Tibial nerve (tissue), 3 donors: ENCODE data around the gene PUSL1.

Experiments
- CTCF ChIP-seq, 5 experiments: fragments of 200-600 bp in 3 of 5; fragments of 450-650 bp in 2 of 5; sonication (generic) in 3 of 5; IDR thresholded peaks; one replicate each; pipeline ENCODE4 v1.5.1; 2016 to 2019; ENCODE audit warnings: antibody characterized with exemption in 5 of 5, mild to moderate bottlenecking in 3 of 5, moderate library complexity in 2 of 5
- POLR2A ChIP-seq, 2 donors: fragments of 450-650 bp; IDR thresholded peaks; one replicate each; pipeline ENCODE4 v1.6.1; 2017; ENCODE audit warnings: antibody characterized with exemption in 2 of 2, mild to moderate bottlenecking in 2 of 2, moderate library complexity in 2 of 2

- TF ChIP-seq CTCF (IDR thresholded peaks at IDR 0.05) (peak in 3 of 5 experiments; percentile 13 to 30 (median 20)), POLR2A (IDR thresholded peaks at IDR 0.05) (no peak)
These were observed 36.4 kb downstream of the PUSL1 start for GRCh38 chr1:1344655-1345361.
